CD4-positive, alpha-beta T cell treated with Interleukin-6 at 100 ng/mL for 8 hours (primary cell): ENCODE results near the gene RCHY1.
"Not testable (repeated sequence)": the region's sequence is repeated elsewhere in the genome, so short reads cannot be mapped to it uniquely, and the experiment has no call there.

Source experiments
- DNase-seq: peaks from one replicate; pipeline ENCODE4 v3.0.0-alpha.2; 2020; ENCODE audit warnings: mixed read lengths, low spot score

Gene RCHY1

GRCh38 chr4:75514131-75514948, at the start of gene RCHY1, which contains the start of gene THAP6:
RCHY1 (minus strand) TSS chr4:75514403; CDS start chr4:75514286, 117 bp downstream.
THAP6 (plus strand) TSS chr4:75514473; CDS start chr4:75515453, 980 bp downstream.
- DNase-seq, result peak; percentile 84

DNA sequence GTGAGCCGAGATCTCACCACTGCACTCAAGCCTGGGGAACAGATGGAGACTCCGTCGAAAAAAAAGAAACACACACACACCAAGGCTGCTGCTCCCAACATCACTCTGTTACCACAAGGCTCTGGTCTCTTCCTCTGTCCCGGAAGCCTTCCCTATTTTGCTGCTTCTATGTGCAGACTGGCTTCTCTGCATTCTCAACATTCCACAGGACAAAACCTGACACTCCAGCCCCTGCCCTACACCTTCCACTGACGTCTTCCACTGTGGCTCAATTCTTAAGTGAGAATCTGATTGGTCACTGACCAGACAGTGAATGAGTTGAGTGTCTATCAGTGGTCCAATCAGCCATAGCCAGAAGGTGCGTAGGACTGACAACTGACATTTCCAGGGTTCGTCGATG, 47.6 kb upstream of the RCHY1 start:
- no peak for DNase-seq

DNA sequence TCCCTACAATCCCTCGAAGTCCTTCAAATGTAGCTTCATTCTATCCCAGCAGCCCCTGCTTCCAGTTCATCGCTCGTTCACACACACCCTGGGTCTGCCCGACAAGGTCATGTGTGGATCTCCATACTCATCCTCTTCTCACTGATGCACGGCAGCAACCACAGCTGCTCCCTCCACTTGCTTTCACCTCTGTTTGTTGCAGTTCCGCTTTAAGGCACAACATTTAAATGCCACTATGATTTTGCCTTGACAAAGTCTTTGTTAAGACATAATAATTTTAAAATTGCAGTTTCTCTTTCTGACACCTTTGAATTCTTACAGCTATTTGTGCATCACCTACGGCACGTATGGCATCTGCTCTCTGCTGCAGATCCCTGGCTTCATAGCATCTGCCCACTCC, 43.5 kb upstream of the RCHY1 start:
- no peak for DNase-seq

DNA sequence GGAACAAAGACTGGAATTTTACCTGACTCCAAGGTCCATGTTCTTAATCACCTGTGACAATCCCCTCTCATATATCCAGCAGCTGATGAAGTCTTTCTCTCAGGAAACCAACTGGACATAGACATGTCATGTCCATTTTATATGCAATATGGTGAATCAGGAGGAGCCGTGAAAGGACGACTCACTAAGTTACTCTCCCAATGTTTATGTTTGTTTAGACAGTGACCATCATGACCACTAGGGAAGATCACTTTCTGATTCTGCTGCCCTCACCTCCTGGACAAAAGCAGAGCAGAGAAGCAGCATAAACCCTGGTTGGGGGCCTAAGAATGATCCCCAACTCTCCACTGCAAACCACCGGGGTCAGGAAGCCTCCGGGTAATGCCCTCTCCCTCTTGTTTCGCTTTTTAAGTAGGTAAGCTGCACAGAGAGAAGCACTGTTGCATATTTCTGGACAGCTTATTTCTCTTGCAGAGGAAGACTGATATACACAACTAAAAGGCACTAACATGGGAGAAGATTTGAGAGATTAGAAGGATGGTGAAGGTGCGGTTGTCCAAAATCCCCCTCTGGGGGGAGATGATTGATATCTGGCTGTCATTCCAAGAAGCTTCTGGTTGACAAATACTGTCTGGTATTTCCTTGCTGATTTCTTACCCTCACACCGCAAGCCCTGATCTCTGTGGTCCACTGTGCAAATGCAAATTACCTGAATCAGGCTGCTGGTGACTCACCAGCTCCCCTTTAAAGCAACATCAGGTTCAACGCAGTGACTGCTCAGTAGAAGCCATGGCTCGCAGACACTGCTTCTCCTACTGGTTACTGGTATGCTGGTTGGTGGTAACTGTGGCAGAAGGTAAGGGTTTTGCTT, 41.3 kb upstream of the RCHY1 start, which contains the start of gene ODAPH:
Gene ODAPH, plus strand, starts transcription at position 773 of the 871 bp plus-strand sequence. Its CDS starts 17 bp downstream, at position 790.
- DNase-seq, result no peak

DNA sequence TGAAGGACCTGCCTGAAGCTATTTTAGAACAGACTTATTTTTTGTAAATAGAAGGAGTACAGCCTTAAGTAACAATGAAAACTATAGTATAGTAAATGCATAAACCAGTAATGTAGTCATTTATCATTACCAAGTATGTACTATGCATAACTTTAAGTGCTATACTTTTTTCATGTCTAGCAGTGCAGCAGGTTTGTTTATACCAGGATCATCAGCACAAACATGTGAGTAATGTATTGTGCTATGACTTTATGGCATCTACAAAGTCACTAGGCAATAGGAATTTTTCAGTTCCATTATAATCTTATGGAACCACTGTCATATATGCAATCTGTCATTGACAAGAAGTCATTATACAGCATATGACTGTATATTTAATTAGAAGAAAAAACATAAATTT, 38.2 kb upstream of the RCHY1 start:
- DNase-seq, result no peak

DNA sequence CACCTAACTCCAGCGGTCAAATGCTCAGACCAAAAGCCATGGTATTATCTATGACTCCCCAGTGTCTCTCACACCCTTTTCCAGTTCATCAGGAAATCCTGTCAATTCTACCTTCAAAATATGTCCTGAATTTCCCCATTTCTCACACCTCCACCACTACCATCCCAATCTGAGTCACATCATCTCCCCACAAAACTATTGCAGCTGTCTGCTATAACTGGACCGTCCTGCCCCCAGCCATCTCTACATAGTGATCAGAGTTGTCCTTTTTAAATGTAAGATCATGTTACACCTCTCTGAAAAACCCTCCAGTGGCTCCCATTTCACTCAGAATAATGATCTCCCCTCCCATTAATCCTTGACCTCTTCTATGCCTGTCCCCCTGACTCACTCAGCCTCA, 34.8 kb upstream of the RCHY1 start:
- no peak for DNase-seq

- DNase-seq, result no peak
Measured at GRCh38 chr4:75547647-75548387, 33.6 kb upstream of the RCHY1 start.

GRCh38 chr4:75545526-75545925, 31.3 kb upstream of the RCHY1 start:
- no peak for DNase-seq

DNA sequence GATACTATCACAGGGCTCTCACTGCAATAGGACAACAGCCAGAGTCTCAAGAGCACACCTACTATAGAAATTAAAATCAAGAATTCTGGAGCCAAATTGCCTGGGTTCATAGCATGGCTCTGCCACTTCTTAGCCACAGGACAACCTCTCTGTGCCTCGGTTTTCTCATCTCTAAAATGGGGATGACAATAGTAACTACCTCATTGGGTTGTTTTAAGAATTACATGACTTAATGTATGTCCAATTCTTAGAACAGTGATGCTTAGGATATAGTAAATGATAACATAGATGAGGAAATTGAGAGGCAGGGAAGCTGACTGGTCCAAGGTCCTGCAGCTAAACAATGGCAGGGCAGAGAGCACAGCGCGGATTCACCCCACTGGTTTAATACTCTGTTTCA, 30.7 kb upstream of the RCHY1 start:
- DNase-seq, result no peak

GRCh38 chr4:75544220-75544619, 30.0 kb upstream of the RCHY1 start:
- DNase-seq, result not testable (repeated sequence)

- DNase-seq, result no peak
Measured at GRCh38 chr4:75542824-75543223, 28.6 kb upstream of the RCHY1 start.

DNA sequence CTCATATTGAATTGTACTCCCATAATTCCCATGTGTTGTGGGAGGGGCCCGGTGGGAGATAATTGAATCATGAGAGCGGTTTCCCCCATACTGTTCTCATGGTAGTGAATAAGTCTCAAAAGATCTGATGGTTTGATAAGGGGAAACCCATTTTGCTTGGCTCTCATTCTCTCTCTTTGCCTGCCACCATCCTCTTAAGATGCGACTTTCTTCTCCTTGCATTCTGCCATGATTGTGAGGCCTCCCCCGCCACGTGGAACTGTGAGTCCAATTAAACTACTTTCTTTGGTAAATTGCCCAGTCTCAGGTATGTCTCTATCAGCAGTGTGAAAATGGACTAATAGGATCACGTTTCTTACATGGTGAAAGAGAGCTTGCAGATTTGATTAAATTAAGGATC, 23.1 kb upstream of the RCHY1 start:
- not testable (repeated sequence) for DNase-seq

GRCh38 chr4:75533926-75534325, 19.7 kb upstream of the RCHY1 start:
- DNase-seq, result not testable (repeated sequence)

GRCh38 chr4:75533339-75533887, 19.2 kb upstream of the RCHY1 start:
- DNase-seq, result not testable (repeated sequence)

DNA sequence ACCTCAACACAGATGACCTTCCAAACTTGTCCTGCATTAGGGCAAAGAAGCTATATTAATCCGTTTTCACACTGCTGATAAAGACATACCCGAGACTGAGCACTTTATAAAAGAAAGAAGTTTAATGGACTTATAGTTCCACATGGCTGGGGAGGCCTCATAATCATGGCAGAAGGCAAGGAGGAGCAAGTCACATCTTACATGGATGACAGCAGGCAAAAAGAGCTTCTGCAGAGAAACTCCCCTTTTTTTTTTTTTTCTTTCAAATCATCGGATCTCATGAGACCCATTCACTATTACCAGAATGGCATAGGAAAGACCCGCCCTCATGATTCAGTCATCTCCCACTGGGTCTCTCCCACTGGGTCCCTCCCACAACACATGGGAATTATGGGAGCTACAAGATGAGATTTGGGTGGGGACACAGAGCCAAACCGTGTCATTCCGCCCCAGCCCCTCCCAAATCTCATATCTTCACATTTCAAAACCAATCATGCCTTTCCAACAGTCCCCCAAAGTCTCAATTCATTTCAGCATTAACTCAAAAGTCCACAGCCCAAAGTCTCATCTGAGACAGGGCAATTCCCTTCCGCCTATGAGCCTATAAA, 17.4 kb upstream of the RCHY1 start:
- DNase-seq, result not testable (repeated sequence)

DNA sequence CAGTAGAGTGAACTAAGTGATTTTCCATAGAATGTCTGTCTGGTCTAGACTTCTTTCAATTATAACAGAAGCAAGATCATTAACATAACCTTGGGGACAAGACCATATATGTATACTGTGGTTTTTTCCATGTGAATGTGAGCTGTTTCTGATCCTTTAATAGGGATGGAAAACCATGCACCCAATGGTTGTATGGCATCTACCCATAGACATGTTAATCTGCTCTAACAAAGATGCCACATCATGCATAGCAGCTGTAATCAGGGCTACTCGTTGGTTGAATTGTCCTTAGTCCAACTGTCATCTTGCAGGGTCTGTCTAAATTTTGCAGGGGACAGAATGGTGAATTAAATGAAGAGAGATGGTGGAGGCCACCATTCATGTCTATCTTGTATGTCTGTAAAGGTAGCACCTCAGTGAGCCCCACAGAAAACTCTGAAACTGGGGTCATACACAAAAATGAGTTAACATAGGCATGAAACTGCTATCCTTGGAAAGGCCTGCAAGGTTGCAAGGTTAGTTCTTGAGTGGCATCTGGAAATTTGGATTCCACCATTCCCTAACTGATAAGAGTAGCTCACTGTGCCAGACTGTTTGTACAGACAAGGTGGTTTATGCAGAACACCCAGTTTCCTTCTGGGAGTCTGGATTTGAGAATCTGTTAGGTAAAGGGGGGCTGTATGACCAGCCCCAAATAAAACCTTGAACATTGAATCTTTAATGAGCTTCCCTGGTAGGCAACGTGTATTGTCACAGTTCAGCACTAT, 16.5 kb upstream of the RCHY1 start:
- DNase-seq, result no peak

GRCh38 chr4:75527482-75527881, 13.3 kb upstream of the RCHY1 start:
- DNase-seq, result no peak

GRCh38 chr4:75525910-75526309, 11.7 kb upstream of the RCHY1 start:
- no peak for DNase-seq

DNA sequence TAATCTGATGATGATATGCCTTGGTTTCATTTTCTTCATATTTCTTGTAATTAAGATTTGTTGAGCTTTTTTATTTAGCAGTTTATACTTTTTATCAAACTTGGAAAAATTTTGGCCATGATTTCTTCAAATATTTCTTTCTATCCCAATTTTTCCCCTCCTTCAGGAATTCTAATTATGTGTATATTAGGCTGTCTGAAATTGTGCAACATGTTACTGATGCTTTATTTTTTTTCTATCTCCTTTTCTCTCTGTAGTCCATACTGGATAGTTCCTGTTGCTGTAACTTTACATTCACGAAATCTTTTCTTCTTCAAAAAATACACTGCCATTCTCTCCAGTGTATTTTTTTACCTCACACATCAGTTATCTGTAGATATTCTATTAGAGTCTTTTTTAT, 10.9 kb upstream of the RCHY1 start:
- DNase-seq, result no peak

GRCh38 chr4:75519452-75519851, 5.2 kb upstream of the RCHY1 start:
- DNase-seq, result not testable (repeated sequence)

DNA sequence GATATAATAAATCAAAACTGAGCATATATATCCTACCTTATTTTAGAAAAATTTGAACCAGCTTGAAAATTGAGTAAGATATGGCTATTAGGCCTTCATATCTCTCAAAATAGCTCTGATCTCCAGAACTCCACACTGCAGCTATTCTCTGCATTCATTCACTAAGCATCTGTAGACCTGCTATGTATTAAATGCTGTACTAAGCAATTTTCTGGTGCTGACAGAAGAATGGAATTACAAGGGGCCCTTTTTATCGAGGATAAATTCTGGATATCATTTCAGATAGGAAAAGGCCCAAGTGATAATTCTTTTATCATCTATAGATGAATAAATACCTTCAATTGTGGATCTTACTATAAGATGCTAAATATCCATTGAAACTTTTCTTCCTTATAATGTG, 1.9 kb upstream of the RCHY1 start:
- no peak for DNase-seq
